Urinary bladder (tissue), 4 donors: ENCODE measurements around the gene PPP6R2. TPM values are rescaled to one million over a fixed set of nuclear protein-coding genes. Genes with fewer than 3 reads are reported as not detected.

Experiments used
- DNase-seq: peaks from one replicate; pipeline ENCODE4 v3.0.0-alpha.2; 2015; ENCODE audit errors: extremely low spot score
- H3K27ac ChIP-seq: one replicate; pipeline ENCODE4 v1.5.1; 2013; ENCODE audit warnings: low read depth, mild to moderate bottlenecking, moderate library complexity
- H3K36me3 ChIP-seq: one replicate; pipeline ENCODE4 v1.6.1; 2013; ENCODE audit warnings: mild to moderate bottlenecking, moderate library complexity; ENCODE audit not compliant: insufficient read depth
- H3K4me1 ChIP-seq: one replicate; pipeline ENCODE4 v1.6.1; 2013; ENCODE audit warnings: mild to moderate bottlenecking, moderate library complexity; ENCODE audit not compliant: insufficient read depth
- H3K4me3 ChIP-seq: one replicate; pipeline ENCODE4 v1.5.1; 2013; ENCODE audit warnings: low read depth, low read length
- WGBS: extraction: QIAGEN DNeasy Blood & Tissue Kit; methylation state at CpG from one replicate; pipeline ENCODE4 v1.1.7; 2013; 5-methylcytosine and 5-hydroxymethylcytosine counted together
- polyA plus RNA-seq: library from polyadenylated mRNA; stranded (reverse); fragments of 200-250 nt; gene quantifications from one replicate; pipeline ENCODE4 v1.2.3, GENCODE V29; 2013
- total RNA-seq: library from RNA; depleted of rRNA; stranded (reverse); fragments of >200 nt; gene quantifications from one replicate; pipeline ENCODE4 v1.2.3, GENCODE V29; 2014
- donor health status: healthy with polysubstance abuse.
- donor health status: healthy.

Gene PPP6R2
- total and polyA plus RNA-seq, 2 donors: 31.1 to 46.0 TPM

- no peak for DNase-seq
- Histone ChIP-seq H3K4me1 (no peaks in the 10 kb centered on the region), H3K27ac (no peak overlapping the region), H3K36me3 (no peaks in the 10 kb centered on the region), H3K4me3 (no peak overlapping the region)
- 90% methylated on average over 21 of the region's 21 CpGs for WGBS
Measured at GRCh38 chr22:50310031-50310722, 33.0 kb upstream of the PPP6R2 start.

- 89% methylated on average over 16 of the region's 16 CpGs for WGBS
- no peaks in the 10 kb centered on the region for H3K36me3 ChIP-seq
- no peaks in the 10 kb centered on the region for H3K4me1 ChIP-seq
- no peak for DNase-seq
- no peak overlapping the region for H3K27ac ChIP-seq
- no peak overlapping the region for H3K4me3 ChIP-seq
Measured at GRCh38 chr22:50310949-50311444, 32.1 kb upstream of the PPP6R2 start.

GRCh38 chr22:50311606-50312351, 31.3 kb upstream of the PPP6R2 start:
- DNase-seq: no peak
- no peak overlapping the region for H3K4me3 ChIP-seq
- 87% methylated on average over 23 of the region's 23 CpGs for WGBS
- no peak overlapping the region for H3K27ac ChIP-seq
- H3K4me1 ChIP-seq: no peaks in the 10 kb centered on the region
- H3K36me3 ChIP-seq: no peaks in the 10 kb centered on the region

- H3K4me1 ChIP-seq: no peaks in the 10 kb centered on the region
- no peak for DNase-seq
- H3K4me3 ChIP-seq: no peak overlapping the region
- no peak overlapping the region for H3K27ac ChIP-seq
- no peaks in the 10 kb centered on the region for H3K36me3 ChIP-seq
- 98% methylated on average over 11 of the region's 12 CpGs for WGBS
Measured at GRCh38 chr22:50312371-50312770, 30.8 kb upstream of the PPP6R2 start.

- no peaks in the 10 kb centered on the region for H3K36me3 ChIP-seq
- no peaks in the 10 kb centered on the region for H3K4me1 ChIP-seq
- DNase-seq: no peak
- H3K27ac ChIP-seq: no peak overlapping the region
- H3K4me3 ChIP-seq: no peak overlapping the region
- 84% methylated on average over 7 of the region's 7 CpGs for WGBS
Measured at GRCh38 chr22:50313021-50313420, 30.1 kb upstream of the PPP6R2 start.

GRCh38 chr22:50313600-50313999, 29.5 kb upstream of the PPP6R2 start:
- DNase-seq: no peak
- 92% methylated on average over 17 of the region's 17 CpGs for WGBS
- H3K4me3 ChIP-seq: no peak overlapping the region
- H3K27ac ChIP-seq: no peak overlapping the region
- H3K4me1 ChIP-seq: no peaks in the 10 kb centered on the region
- no peaks in the 10 kb centered on the region for H3K36me3 ChIP-seq

- H3K36me3 ChIP-seq: no peaks in the 10 kb centered on the region
- DNase-seq: no peak
- H3K4me1 ChIP-seq: no peaks in the 10 kb centered on the region
- no peak overlapping the region for H3K4me3 ChIP-seq
- H3K27ac ChIP-seq: no peak overlapping the region
- 75% methylated on average over 14 of the region's 14 CpGs for WGBS
Measured at GRCh38 chr22:50314081-50314454, 29.1 kb upstream of the PPP6R2 start.

- no peak overlapping the region for H3K27ac ChIP-seq
- DNase-seq: no peak
- WGBS: 70% methylated on average over 33 of the region's 33 CpGs
- H3K36me3 ChIP-seq: no peaks in the 10 kb centered on the region
- H3K4me1 ChIP-seq: no peaks in the 10 kb centered on the region
- no peak overlapping the region for H3K4me3 ChIP-seq
Measured at GRCh38 chr22:50314455-50315288, 28.5 kb upstream of the PPP6R2 start.

- WGBS: 89% methylated on average over 18 of the region's 18 CpGs
- Histone ChIP-seq H3K36me3 (no peaks in the 10 kb centered on the region), H3K4me1 (no peaks in the 10 kb centered on the region), H3K4me3 (no peak overlapping the region), H3K27ac (no peak overlapping the region)
- no peak for DNase-seq
Measured at GRCh38 chr22:50315289-50316113, 27.6 kb upstream of the PPP6R2 start.

- no peak for DNase-seq
Measured at GRCh38 chr22:50316114-50317065, 26.7 kb upstream of the PPP6R2 start.

GRCh38 chr22:50317178-50317577, 25.9 kb upstream of the PPP6R2 start:
- H3K4me1 ChIP-seq: no peaks in the 10 kb centered on the region
- WGBS: 92% methylated on average over 9 of the region's 9 CpGs
- no peak for DNase-seq
- H3K36me3 ChIP-seq: no peaks in the 10 kb centered on the region
- H3K4me3 ChIP-seq: no peak overlapping the region
- H3K27ac ChIP-seq: no peak overlapping the region

More at GRCh38 chr22:50316114-50317065, 26.7 kb upstream of the PPP6R2 start:
- Histone ChIP-seq H3K36me3 (no peaks in the 10 kb centered on the region), H3K4me3 (no peak overlapping the region), H3K4me1 (no peaks in the 10 kb centered on the region), H3K27ac (no peak overlapping the region)
- 85% methylated on average over 32 of the region's 45 CpGs for WGBS

GRCh38 chr22:50317674-50318073, 25.5 kb upstream of the PPP6R2 start:
- no peaks in the 10 kb centered on the region for H3K4me1 ChIP-seq
- no peak overlapping the region for H3K27ac ChIP-seq
- DNase-seq: no peak
- H3K36me3 ChIP-seq: no peaks in the 10 kb centered on the region
- no peak overlapping the region for H3K4me3 ChIP-seq
- WGBS: 92% methylated on average over 7 of the region's 7 CpGs
